ENCODE results near the gene PRR14L. TPM values are rescaled to one million over a fixed set of nuclear protein-coding genes. Genes with fewer than 3 reads are reported as not detected.

Gene PRR14L
- total RNA-seq, 4 donors from 2014 or later: 18.7 to 38.8 (median 29.4) TPM

- Histone ChIP-seq H3K27me3 (no peaks in the 10 kb centered on the region), H3K9me3 (no peaks in the 10 kb centered on the region), H3K4me1 (peaks cover 0 to 2% of the 10 kb centered on the region in 2 donors), H3K36me3 (no peaks in the 10 kb centered on the region), H3K27ac (no peak overlapping the region), H3K4me3 (replicated peaks in 1 of 3) (no peak overlapping the region)
- DNase-seq: no peak
- WGBS, 2 donors: 90 to 95% methylated on average over 1 of the region's 1 CpG
- TF ChIP-seq POLR2A (IDR thresholded peaks at IDR 0.05) (no peak), CTCF (IDR thresholded peaks at IDR 0.05) (no peak)
- intact Hi-C loops (cut with DNase I): no loop called here
Observed at GRCh38 chr22:31734512-31734911, 15.4 kb downstream of the PRR14L start.

GRCh38 chr22:31733580-31734079 lies 16.3 kb downstream of the PRR14L start:
- no peaks in the 10 kb centered on the region for H3K36me3 ChIP-seq
- intact Hi-C loops (cut with DNase I): no loop called here
- TF ChIP-seq POLR2A (IDR thresholded peaks at IDR 0.05): no peak
- no peak for TF ChIP-seq CTCF (IDR thresholded peaks at IDR 0.05)
- H3K27ac ChIP-seq: no peak overlapping the region
- no peak for DNase-seq
- no peak overlapping the region for H3K4me3 ChIP-seq (replicated peaks in 1 of 3)
- no peaks in the 10 kb centered on the region for H3K9me3 ChIP-seq
- H3K27me3 ChIP-seq: no peaks in the 10 kb centered on the region
- WGBS, 2 donors: 91% methylated on average over 7 of the region's 7 CpGs
- H3K4me1 ChIP-seq: no peaks in the 10 kb centered on the region

GRCh38 chr22:31732089-31732829 lies 17.7 kb downstream of the PRR14L start:
- Histone ChIP-seq H3K27me3 (no peaks in the 10 kb centered on the region), H3K36me3 (no peaks in the 10 kb centered on the region), H3K27ac (no peak overlapping the region), H3K9me3 (no peaks in the 10 kb centered on the region), H3K4me3 (replicated peaks in 1 of 3) (no peak overlapping the region), H3K4me1 (no peaks in the 10 kb centered on the region)
- TF ChIP-seq POLR2A (IDR thresholded peaks at IDR 0.05): no peak
- TF ChIP-seq CTCF (IDR thresholded peaks at IDR 0.05): no peak
- intact Hi-C loops (cut with DNase I): no loop called here
- 85 to 87% methylated on average over 2 of the region's 2 CpGs for WGBS, 2 donors
- DNase-seq: no peak

- TF ChIP-seq POLR2A (IDR thresholded peaks at IDR 0.05): no peak
- no peak for TF ChIP-seq CTCF (IDR thresholded peaks at IDR 0.05)
- WGBS, 2 donors: 88 to 91% methylated on average over 8 of the region's 8 CpGs
- H3K4me3 ChIP-seq (replicated peaks in 1 of 3): no peak overlapping the region
- H3K4me1 ChIP-seq: no peaks in the 10 kb centered on the region
- intact Hi-C loops (cut with DNase I): no loop called here
- H3K27me3 ChIP-seq: no peaks in the 10 kb centered on the region
- DNase-seq: no peak
- no peak overlapping the region for H3K27ac ChIP-seq
- no peaks in the 10 kb centered on the region for H3K36me3 ChIP-seq
- no peaks in the 10 kb centered on the region for H3K9me3 ChIP-seq
Observed at GRCh38 chr22:31730344-31730711, 19.6 kb downstream of the PRR14L start.

- no peaks in the 10 kb centered on the region for H3K9me3 ChIP-seq
- H3K27me3 ChIP-seq: no peaks in the 10 kb centered on the region
- H3K27ac ChIP-seq: no peak overlapping the region
- no peak overlapping the region for H3K4me3 ChIP-seq (replicated peaks in 1 of 3)
- TF ChIP-seq CTCF (IDR thresholded peaks at IDR 0.05): no peak
- 96 to 97% methylated on average over 4 of the region's 4 CpGs for WGBS, 2 donors
- intact Hi-C loops (cut with DNase I): no loop called here
- H3K36me3 ChIP-seq: peaks cover 0 to 2% of the 10 kb centered on the region in 2 donors
- H3K4me1 ChIP-seq: no peaks in the 10 kb centered on the region
- no peak for DNase-seq
Observed at GRCh38 chr22:31728857-31729256, 21.1 kb downstream of the PRR14L start.
